ENCODE data around the gene NR6A1.

The NR6A1 gene

GRCh38 chr9:124809211-124809610 is 38.1 kb upstream of the NR6A1 start:
- Histone ChIP-seq H3K27ac (replicated peaks) (no peak overlapping the region), H3K27me3 (ENCODE audit: insufficient read depth, poor library complexity, severe bottlenecking) (no peaks in the 10 kb centered on the region), H3K4me3 (replicated peaks; ENCODE audit: insufficient read depth, low read length) (no peak overlapping the region)
- no peak for DNase-seq (ENCODE audit: low read depth in 1 of 2, low spot score in 1 of 2)
- TF ChIP-seq POLR2AphosphoS5 (IDR thresholded peaks at IDR 0.05; ENCODE audit: low read depth) (no peak), CTCF (IDR thresholded peaks at IDR 0.05; ENCODE audit: insufficient read depth, low read length) (no peak), REST (IDR thresholded peaks at IDR 0.05; ENCODE audit: insufficient replicate concordance, low read depth) (no peak), GABPA (IDR thresholded peaks at IDR 0.05; ENCODE audit: low read depth) (no peak), SPI1 (IDR thresholded peaks at IDR 0.05; ENCODE audit: borderline replicate concordance, low read depth) (no peak)

GRCh38 chr9:124808246-124808956 is 37.3 kb upstream of the NR6A1 start:
- no peak overlapping the region for H3K4me3 ChIP-seq (replicated peaks; ENCODE audit: insufficient read depth, low read length)
- DNase-seq (ENCODE audit: low read depth in 1 of 2, low spot score in 1 of 2): no peak
- H3K27me3 ChIP-seq (ENCODE audit: insufficient read depth, poor library complexity, severe bottlenecking): no peaks in the 10 kb centered on the region
- TF ChIP-seq REST (IDR thresholded peaks at IDR 0.05; ENCODE audit: insufficient replicate concordance, low read depth) (no peak), GABPA (IDR thresholded peaks at IDR 0.05; ENCODE audit: low read depth) (no peak), SPI1 (IDR thresholded peaks at IDR 0.05; ENCODE audit: borderline replicate concordance, low read depth) (no peak), CTCF (IDR thresholded peaks at IDR 0.05; ENCODE audit: insufficient read depth, low read length) (no peak), POLR2AphosphoS5 (IDR thresholded peaks at IDR 0.05; ENCODE audit: low read depth) (no peak)
- no peak overlapping the region for H3K27ac ChIP-seq (replicated peaks)

- Histone ChIP-seq H3K4me3 (replicated peaks; ENCODE audit: insufficient read depth, low read length) (no peak overlapping the region), H3K27me3 (ENCODE audit: insufficient read depth, poor library complexity, severe bottlenecking) (no peaks in the 10 kb centered on the region), H3K27ac (replicated peaks) (no peak overlapping the region)
- DNase-seq (ENCODE audit: low read depth in 1 of 2, low spot score in 1 of 2): no peak
- TF ChIP-seq CTCF (IDR thresholded peaks at IDR 0.05; ENCODE audit: insufficient read depth, low read length): no peak
- TF ChIP-seq REST (IDR thresholded peaks at IDR 0.05; ENCODE audit: insufficient replicate concordance, low read depth): no peak
- TF ChIP-seq GABPA (IDR thresholded peaks at IDR 0.05; ENCODE audit: low read depth): no peak
- no peak for TF ChIP-seq POLR2AphosphoS5 (IDR thresholded peaks at IDR 0.05; ENCODE audit: low read depth)
- TF ChIP-seq SPI1 (IDR thresholded peaks at IDR 0.05; ENCODE audit: borderline replicate concordance, low read depth): no peak
Observed at GRCh38 chr9:124805186-124805585, 34.1 kb upstream of the NR6A1 start.

Data from HL-60 (cell line).